ENCODE measurements around the gene SDK1.

SDK1 gene

DNA sequence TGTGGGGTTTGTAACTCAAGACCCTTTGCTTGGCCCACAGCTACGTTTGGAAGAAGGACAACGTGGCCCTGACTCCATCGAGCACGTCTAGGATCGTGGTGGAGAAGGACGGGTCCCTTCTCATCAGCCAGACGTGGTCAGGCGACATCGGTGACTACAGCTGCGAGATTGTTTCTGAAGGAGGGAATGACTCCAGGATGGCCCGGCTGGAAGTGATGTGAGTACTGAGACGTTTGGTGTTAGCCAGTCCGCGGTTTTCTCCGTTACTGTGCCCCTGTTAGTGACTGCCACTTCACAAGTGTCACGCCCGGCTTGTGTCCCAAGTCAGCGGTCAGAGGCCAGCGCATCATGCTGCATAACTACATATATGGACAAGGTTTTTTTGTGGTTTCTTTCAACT lies 673.3 kb downstream of the SDK1 start:
- DNase-seq (ENCODE audit: low read depth in 1 of 2, low spot score in 1 of 2): no peak

DNA sequence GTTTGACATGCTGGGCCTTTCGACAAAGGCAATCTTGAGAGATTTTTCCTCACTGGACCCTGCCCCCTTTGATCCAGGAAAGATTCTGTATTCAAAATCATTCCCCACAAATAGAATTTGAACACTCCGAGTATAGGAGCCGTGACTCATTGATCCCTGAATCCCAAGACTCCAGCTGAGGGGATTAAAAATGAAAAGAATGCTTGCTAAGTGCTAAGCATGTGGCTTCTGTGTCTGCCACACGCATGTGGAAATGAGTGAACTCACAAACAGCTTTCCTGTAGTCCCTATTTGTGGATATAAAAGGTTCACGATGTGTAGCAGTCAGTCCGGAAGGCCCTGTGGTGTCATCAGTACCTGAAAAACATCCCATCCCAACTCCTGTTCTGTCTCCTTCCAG lies 674.3 kb downstream of the SDK1 start:
- no peak for DNase-seq (ENCODE audit: low read depth in 1 of 2, low spot score in 1 of 2)

DNA sequence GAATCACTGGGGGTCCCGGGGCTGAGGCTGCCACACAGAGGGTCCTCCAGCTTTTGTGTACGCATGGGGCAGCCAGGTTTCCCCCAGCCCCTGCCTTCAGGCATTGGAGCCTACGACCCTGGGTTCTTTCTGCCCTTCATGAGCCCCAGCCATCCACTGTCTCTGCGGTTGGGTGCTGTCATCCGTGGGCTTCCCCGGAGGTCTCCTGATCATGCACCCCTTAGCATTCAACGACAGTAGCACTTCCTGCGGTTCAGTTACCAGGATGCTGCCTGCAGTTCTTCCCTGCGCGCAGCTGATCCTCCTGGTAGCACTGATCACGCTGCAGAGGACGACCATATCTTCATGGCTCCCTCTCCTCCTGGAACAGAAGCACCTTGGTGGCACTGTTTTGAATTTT lies 676.3 kb downstream of the SDK1 start:
- DNase-seq (ENCODE audit: low read depth in 1 of 2, low spot score in 1 of 2): no peak

DNA sequence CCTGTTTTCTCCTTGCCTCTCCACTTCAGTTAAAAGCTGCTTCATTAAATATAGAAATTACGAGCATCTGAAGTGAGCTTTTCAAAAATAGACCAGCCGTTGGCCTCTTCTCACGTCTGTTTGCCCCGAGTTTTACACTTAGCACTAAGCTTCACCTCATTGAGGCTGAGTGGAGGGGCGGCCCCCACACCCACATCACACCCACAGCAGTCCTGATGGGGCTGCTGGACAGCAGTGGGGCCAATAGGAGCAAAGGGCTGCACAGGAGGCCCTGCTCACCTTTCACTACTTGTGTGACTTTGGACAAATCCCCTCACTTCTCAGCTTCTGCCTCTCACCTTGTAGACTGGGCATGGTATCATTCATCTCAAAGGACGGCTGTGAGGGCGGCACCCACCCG lies 677.8 kb downstream of the SDK1 start:
- no peak for DNase-seq (ENCODE audit: low read depth in 1 of 2, low spot score in 1 of 2)

DNA sequence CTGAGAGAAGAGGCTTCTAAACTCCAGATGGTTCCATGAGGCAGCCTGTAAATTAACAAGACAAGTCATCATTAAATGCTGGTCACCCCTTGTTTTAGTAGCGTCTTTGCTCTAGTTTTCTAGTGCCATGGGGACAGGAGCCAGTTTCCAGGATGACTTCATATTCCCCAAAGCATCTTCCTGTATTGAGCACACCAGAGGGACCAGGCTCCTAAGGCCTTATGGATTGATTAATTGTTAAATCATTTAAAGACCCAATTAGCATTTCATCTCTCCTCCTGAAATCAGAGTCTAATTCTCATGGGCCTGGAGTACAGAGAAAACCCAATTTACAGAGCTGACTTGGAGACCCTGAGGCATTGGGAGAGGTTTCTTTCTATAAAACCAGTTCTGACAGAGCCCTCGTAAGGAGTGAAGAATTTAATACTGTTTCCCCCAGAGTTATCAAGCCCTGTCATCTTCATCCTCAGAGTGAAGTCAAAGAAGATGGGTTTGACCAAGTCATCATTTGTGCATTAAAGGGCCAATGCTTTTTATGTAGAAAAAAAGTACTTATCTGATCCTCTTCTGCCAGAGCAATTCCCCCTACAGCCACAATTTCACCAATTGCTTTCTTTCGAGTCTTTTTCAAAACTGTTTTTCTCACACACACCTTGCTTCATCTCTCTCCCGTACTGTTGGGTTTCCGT lies 678.7 kb downstream of the SDK1 start:
- DNase-seq (ENCODE audit: low read depth in 1 of 2, low spot score in 1 of 2): no peak

DNA sequence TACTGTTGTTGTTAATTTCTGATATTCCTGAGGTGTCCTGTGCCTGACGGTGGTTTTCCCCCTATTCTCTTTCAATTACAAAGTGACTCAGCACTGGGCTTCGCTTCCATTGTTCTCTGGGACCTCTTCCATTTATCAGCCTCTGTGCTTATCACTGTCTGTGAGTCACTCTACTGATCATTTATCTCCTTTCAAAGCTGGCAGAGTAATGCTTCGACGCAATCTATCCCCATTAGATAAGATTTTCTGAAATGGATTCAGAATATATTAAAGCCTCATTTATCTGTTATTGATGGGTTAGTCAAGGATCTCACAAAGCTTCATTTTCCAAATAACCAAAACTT lies 679.2 kb downstream of the SDK1 start:
- no peak for DNase-seq (ENCODE audit: low read depth in 1 of 2, low spot score in 1 of 2)

DNA sequence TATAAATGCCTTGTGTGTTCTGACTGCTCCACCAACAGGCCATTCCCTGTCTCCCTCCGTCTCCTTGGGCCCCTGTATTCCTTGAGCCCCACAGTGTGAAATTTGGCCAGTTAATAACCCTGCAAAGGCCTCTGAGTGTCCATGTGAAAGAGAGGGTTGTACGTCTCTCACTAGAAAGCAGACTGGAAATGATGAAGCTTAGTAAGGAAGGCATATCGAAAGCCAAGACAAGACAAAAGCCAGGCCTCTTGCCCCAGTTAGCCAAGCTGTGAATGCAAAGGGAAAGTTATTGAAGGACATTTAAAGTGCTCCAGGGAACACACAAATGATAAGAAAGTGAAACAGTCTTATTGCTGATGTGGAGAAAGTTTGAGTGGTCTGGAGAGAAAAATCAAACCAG lies 680.2 kb downstream of the SDK1 start:
- DNase-seq (ENCODE audit: low read depth in 1 of 2, low spot score in 1 of 2): no peak

DNA sequence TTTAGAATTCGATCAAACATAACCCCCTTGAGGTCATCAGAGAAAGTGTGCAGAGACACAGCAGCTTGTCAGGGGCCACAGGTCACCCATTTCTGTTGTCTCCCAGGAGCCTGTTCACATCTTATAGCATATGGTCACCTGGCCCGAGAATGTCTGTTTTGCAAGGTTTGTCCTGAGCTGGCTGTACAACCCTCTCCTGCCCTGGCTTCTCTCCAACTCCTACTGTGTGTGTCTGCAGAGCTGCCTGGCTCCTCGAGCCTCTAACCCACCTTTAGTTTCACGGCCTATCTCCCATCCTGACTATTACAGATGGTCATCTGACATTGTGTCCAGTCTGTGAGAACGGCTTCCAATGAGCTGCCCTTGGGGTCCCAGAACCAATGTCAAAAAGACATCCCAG lies 683.4 kb downstream of the SDK1 start:
- DNase-seq (ENCODE audit: low read depth in 1 of 2, low spot score in 1 of 2): no peak

DNA sequence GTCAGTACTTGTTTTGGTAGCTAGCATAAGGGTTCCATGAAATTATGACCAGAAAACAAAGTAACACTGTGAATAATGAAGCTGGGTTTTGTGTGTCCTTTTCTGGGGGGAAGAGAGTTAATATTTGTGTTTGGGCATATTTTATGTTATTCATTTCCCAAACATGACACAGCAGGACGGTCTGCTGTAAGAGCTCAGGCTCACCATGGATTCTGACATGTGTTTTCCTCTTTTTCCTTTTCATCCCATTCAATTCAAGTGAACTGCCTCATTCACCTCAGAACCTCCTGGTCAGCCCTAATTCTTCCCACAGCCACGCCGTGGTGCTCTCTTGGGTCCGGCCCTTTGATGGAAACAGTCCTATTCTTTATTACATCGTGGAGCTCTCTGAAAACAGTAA lies 685.9 kb downstream of the SDK1 start:
- DNase-seq (ENCODE audit: low read depth in 1 of 2, low spot score in 1 of 2): no peak

DNA sequence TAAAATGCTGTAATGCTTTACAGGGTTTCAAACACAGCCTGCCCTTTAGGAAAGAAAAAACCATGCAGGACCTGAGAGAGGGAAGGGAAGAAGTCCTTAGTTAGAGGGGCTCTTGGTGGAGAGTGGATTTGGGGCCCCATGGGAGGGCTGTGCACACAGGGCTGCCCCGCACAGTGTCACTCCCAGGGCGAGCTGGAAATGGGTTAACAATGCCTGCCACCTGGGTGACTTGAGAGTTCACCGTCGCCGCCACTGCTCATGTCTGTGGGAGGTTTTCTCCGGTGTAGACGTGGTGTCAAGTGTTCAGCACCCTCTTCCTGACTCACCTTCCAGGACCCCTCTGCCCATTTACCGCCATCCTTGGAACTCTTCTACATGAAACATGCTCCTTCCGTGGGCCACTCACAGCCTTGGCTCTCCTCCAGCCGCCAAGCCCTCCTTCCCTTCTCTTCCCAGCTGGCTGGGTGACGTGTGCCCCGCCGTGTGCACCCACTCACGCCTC lies 686.4 kb downstream of the SDK1 start:
- DNase-seq (ENCODE audit: low read depth in 1 of 2, low spot score in 1 of 2): no peak

DNA sequence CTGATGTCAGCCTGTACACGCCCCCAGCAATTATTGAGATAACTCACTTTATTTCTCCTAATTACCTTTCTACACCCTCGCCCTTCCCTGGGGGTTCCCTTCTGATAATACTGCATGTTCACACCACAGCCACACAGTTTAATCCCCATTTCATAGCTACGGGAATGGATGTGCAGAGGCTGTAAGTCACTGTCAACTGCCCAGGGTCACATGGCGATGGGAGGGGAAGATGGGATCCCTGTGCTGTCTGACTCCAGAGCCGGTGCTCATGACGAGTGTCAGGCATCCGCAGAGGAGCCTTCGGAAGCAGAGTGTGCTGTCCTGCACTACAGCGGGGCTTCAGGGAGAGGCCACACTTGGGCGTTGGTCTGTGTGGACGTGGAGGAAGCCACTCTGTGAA lies 688.7 kb downstream of the SDK1 start:
- no peak for DNase-seq (ENCODE audit: low read depth in 1 of 2, low spot score in 1 of 2)

DNA sequence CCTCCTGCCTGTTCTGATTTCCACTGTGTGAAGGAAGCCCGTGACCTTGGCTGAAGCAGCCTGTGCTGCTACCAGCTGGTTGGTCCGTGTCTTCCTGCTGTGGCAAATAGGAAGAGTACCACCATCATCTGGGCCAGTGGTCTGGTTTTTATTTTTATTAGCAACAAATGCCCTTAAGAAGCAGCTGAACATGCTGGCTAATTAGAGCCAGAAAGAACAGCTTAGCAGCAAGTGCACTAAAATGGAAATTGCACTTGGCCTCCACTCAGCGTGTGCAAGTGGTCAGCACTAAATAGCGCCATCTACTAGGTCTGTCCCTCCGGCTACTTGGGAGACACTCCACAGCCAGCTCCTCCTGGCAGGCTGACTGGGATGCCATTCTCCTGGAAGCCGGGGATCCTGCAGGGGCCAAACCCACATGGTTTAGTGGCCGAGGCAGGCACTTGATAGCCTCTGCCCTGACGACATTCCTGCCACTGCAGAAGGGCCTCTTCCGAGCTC lies 690.7 kb downstream of the SDK1 start:
- DNase-seq (ENCODE audit: low read depth in 1 of 2, low spot score in 1 of 2): no peak

DNA sequence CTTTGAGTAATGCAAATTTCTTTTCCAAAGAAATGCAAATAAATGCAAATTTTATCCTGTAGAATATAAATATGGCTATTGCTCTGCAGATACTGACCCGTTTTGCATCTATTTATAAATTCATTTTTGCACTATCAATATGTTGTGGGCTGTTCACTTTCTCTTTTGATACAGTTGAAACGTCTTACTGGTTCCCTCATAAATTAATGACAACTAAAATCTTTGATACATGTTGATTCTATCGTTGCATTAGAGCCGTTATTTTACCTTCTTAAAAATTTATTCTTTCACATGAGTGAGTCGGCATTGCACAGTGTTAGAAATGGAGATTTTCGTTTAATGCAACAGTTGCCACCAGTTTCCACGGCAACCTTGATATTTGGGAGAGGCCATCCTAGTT lies 691.8 kb downstream of the SDK1 start:
- no peak for DNase-seq (ENCODE audit: low read depth in 1 of 2, low spot score in 1 of 2)

DNA sequence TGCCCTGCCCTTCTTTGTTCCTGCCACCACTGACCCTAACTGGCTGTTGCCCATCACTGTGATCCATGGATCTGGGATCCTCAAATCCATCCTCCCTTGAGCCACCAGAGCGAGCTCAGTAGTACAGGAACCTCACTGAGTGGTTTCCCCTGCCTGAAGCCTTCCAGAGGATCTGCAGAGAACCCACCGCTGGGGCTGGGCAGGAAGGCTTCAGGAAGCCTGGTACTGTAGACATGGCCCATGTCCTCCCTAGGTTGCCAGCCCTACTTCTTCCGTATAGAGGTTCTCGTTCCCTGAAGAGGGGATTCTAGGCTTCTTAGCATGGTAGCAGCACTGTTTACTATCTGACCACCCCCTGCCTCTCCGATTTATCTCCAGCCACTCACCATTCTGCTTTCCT lies 693.7 kb downstream of the SDK1 start:
- DNase-seq (ENCODE audit: low read depth in 1 of 2, low spot score in 1 of 2): no peak

DNA sequence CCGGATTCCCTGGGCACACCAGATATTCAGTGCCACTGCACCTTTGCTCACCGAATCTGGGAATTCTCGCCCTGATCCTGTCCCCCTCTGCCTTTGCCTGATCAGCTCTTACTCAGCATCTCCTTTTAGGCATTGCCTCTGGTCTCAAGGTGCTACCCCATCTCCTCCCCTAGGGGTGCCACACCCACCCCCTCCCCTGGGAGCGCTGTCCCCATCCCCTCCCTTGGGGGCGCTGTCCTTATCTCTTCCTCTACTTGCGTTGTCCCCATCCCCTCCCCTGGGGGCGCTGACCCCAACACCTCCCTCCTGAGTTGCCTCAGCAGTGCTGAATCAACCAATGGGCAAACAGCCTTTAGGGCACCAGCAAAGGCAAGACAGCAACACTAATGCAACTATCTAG lies 694.1 kb downstream of the SDK1 start:
- no peak for DNase-seq (ENCODE audit: low read depth in 1 of 2, low spot score in 1 of 2)

DNA sequence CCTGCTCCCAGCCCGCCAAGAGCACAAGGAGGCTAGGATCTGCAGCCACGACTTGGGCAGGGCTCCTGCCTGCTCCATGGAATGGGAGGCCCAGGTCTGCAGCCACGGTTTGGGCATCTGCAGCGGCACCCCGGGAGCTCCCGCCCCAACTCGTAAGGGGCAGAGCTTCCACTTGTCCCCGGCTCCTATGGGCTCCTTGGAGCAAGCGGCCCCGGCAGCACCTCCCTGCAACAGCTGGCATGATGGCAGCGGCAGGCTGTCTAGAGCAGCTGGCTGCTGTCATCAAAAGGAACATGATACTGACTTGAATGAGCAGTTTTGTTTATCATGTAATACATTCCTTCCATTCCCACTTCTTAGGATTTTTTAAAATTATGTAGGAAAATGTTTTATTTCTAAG lies 697.0 kb downstream of the SDK1 start:
- DNase-seq (ENCODE audit: low read depth in 1 of 2, low spot score in 1 of 2): no peak

DNA sequence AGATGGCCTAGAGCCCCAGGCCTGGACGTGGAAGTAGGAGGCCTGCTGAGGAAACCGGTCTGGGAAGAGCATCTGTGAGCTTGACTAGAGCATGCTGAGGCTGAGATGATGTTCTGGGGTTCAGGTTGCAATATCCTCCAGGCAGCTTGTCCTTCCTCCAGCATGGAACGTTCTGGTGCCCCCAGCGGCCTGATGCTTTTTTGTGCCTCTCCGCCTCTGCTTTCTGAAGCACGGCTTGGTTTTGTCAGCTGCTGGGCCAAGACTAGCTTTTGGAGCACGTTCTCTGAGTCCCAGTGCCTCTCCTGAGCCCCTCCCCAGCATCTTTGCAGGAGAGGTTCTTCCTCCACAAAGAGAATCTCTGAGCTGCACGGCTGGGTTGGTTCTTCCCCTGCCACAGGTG lies 699.1 kb downstream of the SDK1 start:
- DNase-seq (ENCODE audit: low read depth in 1 of 2, low spot score in 1 of 2): no peak

DNA sequence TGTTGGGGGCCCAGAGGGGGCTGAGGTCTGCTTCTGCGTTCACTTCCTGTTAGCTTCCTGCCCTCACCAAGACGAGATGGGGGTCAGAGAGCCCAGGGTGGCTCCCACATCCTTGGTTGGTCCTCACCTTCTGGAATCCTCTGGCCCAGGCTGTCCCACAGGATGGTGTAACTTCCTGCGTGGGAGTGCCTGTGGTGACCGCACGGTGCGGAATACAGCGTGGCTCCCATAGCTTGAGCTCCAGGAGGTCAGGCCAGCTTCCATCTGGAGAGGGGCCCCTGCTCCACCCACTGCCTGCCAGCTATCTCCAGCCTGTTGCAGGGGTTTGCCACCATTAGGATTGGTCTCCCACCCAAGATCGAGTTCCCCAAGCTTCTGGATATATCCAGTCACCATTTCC lies 699.9 kb downstream of the SDK1 start:
- no peak for DNase-seq (ENCODE audit: low read depth in 1 of 2, low spot score in 1 of 2)

DNA sequence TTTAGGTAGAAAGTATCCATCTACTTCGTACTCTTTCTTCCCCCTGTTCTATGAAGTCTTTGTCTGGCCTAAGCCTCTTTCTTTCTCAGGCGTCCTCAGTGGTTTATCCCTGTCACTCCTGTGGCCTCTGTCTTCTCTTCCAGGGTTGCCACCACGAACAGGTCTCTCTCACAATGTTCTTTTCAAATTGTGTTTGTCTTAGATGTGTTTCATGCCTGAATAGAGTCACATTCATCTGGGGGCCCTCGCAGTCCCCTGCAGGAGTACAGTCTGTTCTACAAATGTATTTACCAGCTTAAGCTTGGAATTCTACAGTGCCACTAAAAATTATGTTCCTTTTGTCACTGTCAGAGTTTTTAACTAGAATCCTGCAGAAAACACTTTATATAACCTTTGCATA lies 700.7 kb downstream of the SDK1 start:
- no peak for DNase-seq (ENCODE audit: low read depth in 1 of 2, low spot score in 1 of 2)

DNA sequence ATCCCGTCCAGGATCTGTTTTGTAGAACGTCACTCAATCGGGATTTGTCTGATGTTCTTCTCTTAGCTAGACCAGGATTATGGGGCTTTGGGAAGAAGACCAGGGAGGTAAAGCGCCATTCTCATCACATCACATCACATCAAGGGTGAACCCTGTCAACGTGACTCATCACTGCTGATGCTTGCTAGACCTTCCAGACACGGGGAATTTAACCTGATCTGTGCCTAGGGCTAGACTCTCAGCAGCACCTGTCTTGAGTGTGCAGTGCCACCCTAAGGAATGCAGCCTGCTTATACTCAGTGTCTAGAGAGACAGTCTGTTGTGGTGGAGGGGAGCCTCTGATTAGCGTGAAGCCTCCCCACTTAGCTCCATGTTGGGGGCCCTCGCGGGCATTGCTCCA lies 702.5 kb downstream of the SDK1 start:
- DNase-seq (ENCODE audit: low read depth in 1 of 2, low spot score in 1 of 2): no peak

DNA sequence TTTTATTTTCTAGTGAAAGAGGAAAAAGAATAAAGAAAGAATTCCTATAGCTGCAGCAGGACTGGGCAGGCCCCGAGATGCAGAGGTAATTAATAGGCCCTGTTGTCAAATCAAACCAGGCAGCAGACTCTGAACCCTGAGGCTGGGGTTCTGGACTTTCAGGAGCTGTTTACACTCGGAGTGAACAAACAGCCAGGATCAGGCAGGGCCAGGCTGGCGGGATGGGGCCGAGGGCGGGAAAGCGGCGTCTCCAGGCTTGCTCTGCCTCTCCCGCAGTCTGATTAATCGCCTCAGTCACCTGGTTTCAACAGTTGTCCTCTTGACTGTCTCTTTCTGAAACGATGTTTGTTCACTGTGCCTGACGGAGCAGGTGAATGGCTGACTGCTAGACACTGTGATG lies 705.6 kb downstream of the SDK1 start:
- no peak for DNase-seq (ENCODE audit: low read depth in 1 of 2, low spot score in 1 of 2)

DNA sequence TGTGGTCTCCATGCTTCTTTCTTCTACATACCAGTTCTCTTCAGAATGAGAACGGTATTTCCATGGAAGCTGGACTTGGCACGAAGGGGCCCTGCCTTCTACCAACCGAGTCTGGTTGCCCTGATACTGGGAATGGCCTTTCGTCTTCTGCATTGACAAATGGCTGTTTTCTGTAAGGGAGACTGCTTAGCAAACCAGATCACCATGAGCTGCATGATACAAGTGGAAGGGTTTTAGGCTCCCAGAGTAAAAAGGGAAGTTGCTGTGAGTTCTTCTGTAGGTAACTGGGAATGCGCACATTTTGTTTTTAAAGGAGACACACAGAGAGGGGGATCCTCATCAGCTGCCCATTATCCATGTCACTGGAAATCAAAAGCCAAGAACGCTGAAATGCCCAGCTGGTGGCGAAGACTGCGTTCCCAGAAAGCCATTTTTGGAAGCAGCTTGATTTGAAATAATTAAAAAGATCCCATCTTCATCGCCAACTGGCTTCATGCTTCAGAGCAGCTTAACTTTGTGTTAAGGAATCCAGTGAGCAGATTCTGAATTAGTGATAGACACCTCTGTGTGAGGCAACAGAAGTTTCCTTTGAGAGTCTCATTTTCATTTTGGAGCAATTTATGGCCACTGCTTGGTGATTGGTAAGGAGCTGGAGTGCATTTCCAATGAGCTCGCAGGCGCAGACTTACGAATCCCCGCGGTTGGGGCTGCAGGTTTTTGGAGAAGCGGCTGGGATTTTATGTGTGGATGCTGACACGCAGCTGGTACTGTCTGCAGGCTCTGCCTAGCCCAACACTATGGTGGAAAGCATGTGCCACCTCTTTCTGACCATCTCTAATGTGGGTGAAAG lies 708.4 kb downstream of the SDK1 start:
- DNase-seq (ENCODE audit: low read depth in 1 of 2, low spot score in 1 of 2): no peak

Data from activated CD4-positive, alpha-beta T cell treated with anti-CD3 and anti-CD28 coated beads, Interleukin-2, amount 50 U/mL, for 24 hours (primary cell).